HG03139 (cell line): ENCODE measurements around the gene CDX2.

Experiments
- ATAC-seq: cut with Tn5 transposase; IDR thresholded peaks from one replicate; pipeline ENCODE4 v1.9.1; 2021; ENCODE audit not compliant: unreplicated experiment

Gene CDX2

DNA sequence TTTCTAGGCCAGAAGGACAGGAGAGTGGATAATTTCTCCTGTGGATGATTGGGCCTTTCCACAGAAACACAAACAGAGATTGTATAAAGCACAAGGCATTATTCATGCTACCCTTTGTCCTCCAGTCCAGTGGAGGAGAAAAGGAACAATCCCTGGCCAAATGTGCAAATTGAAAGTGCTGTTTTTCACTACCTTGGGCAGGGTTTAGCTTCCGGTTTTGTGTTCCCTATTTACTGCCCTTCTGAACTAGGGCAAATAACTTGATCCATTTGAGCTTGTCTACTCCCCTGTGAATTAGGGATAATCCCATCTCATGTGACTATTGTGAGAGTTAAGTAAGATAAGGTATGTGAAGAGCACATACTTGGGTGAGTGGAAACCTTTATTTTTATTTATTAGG is 36.0 kb downstream of the CDX2 start:
- no peak for ATAC-seq

DNA sequence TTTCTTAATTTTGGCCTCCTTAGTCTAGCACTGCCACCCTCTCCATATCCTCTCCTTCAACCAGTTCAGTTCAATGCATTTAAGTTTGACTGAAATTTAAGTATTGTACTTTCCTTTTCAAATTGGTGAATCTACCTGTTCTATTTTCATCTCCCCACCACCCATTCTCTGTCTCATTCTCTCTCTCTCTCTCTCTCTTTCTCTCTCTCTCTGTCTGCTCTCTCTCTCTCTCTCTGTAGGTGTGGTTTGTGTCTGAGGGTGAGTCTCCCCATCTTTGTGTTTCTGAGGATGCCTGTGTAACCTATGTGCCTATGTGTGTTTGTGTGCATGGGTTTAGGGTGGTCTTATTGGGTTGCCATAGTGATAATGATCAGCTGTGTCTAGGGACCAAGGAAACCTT is 39.2 kb downstream of the CDX2 start:
- ATAC-seq, result no peak

DNA sequence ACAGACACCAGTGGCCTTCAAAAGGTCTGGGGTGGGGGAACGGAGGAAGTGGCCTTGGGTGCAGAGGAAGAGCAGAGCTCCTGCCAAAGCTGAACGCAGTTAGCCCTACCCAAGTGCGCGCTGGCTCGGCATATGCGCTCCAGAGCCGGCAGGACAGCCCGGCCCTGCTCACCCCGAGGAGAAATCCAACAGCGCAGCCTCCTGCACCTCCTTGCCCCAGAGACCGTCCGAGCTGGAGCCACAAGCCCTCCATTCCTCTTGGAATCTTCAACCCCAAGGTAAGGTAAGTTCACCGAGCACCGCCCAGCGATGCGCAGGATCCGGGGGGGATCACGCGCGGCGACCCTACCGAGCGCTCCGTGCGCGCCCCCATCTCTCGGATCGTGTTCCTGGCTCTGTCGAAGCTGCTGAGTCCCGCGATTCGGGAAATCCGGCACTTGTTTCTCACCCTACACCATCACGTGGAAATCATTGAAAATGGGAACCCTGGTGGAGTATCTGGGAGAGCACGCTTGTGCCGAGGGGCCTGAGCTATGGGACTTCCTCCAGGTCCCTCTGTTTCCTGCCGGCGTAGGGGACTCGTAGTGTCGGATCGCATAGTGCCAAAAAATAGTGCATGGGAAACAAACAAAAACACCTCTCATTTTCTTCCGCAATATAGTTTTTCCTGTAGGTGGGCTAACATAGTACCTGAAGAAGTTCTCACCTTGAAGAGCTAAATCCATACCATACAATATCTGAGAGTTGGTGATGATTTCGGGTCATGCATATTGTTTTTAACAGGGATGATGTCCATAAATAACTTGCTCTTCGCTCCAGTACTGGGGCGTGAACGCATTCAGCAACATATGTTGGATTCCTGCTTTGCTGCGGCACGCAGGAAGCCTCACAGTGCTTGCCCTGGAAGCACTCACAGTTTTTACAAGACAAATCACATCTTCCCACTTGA is 40.0 kb downstream of the CDX2 start:
- no peak for ATAC-seq

DNA sequence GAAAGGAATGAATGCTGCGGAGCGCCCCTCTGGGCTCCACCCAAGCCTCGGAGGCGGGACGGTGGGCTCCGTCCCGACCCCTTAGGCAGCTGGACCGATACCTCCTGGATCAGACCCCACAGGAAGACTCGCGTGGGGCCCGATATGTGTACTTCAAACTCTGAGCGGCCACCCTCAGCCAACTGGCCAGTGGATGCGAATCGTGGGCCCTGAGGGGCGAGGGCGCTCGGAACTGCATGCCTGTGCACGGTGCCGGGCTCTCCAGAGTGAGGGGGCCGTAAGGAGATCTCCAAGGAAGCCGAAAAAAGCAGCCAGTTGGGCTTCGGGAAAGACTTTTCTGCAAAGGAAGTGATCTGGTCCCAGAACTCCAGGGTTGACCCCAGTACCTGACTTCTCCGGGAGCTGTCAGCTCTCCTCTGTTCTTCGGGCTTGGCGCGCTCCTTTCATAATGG is 40.7 kb downstream of the CDX2 start:
- ATAC-seq, result no peak

DNA sequence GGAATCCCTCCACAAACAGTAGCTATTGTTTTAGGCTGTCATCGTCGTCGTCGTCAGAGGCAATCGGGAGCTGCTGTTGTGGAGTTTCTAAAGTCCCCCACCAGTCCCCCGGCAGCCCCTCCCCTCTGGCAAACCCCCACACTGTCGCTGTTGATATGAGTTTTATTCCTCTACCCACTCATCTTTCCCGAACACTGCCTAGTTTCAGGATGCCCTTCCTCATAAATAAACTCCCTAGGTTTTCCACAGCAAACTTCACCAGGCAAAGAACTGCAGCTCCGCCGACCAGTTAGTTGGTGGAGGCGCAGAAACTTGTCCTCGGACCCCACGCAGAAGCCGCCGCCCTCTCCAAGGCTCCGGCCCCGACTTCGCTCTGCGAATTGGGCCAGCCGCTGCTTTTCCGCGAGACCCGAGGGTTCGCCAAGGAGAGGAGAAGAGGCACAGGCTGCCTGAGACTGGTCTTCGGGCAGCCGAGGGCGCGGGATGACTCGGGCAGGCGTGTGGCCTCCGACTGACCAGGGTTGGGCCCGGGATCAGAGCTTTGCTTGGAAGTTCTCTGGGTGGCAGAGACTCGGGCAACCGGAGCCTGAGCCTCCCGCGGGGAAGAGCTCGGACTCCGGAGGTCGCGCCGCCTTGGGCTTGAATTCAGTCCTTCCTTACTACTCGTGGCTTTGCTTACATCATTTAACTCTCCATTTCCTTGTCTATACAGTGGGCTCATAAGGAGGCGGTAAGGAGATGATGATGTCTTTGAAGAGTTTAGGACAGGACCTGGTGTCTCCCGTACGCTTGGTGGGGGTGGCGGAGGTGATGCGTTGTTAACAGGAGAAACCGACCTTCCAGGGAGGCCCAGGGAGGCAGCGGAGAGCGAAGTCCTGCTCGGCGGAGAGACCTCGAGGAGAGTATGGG is 41.4 kb downstream of the CDX2 start:
- ATAC-seq, result no peak

DNA sequence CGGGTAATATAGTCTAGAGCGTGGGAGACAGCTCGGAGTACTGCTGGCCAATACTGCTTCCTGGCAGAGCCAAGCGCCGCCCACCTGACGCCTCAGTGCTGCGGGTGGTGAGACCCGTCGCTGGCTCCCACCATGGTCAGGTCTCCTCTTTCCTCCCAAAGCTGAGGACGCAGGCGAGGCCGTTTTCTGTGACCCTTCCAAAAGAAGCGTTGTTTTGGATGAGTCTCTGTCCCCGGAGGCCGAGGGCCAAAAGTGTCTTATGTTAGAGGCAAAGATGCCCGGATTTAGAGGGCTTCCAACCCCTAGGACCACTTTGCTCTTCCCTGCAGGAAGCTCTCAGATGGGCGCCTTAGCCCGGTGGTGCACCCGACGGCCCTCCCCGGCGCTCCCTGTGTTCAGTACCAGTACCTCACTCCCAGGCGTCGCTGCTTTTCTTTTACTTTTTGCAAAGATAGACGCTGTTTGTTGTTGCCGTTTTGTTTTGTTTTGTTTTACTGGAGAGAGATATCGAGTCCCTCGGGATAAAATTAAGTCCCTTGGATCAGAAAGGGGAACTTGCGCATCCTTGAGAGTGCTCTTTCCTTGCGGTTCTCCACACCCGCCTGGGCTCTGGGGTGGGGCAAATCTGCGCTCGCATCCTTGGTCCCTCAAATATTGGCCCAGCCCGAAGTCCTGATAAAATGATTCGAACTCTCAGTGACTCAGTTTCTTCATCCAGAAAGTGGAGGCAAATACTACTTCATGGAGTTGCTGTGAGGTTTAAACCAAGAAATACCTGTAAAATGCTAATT is 42.3 kb downstream of the CDX2 start:
- ATAC-seq, result no peak

DNA sequence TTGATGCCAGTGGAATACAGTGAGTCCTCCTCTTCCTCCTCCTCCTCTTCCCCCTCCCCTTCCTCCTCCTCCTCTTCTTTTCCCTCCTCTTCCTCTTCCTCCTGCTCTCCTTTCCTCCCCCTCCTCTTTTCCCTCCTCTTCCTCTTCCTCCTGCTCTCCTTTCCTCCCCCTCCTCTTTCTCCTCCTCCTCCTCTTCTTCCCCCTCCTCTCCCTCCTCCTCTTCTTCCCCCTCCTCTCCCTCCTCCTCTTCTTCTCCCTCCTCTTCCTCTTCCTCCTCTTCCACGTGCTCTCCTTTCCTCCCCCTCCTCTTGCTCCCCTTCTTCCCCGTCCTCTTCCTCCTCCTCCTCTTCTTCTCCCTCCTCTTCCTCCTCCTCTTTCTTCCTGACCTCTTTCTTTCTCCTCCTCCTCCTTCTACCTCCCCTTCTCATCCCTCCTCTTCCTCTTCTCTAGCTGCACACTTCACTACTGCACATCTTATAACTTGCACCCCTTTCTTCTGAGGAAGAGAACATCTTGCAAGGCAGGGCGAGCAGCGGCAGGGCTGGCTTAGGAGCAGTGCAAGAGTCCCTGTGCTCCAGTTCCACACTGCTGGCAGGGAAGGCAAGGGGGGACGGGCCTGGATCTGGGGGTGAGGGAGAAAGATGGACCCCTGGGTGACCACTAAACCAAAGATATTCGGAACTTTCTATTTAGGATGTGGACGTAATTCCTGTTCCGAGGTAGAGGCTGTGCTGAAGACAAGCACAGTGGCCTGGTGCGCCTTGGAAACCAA is 43.7 kb downstream of the CDX2 start:
- no peak for ATAC-seq

DNA sequence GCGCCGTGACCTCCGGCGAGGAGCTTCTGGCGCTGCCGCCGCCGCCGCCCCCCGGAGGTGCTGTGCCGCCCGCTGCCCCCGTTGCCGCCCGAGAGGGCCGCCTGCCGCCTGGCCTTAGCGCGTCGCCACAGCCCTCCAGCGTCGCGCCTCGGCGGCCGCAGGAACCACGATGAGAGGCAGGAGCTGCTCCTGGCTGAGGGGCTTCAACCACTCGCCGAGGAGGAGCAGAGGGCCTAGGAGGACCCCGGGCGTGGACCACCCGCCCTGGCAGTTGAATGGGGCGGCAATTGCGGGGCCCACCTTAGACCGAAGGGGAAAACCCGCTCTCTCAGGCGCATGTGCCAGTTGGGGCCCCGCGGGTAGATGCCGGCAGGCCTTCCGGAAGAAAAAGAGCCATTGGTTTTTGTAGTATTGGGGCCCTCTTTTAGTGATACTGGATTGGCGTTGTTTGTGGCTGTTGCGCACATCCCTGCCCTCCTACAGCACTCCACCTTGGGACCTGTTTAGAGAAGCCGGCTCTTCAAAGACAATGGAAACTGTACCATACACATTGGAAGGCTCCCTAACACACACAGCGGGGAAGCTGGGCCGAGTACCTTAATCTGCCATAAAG is 44.5 kb downstream of the CDX2 start:
- ATAC-seq, result no peak

DNA sequence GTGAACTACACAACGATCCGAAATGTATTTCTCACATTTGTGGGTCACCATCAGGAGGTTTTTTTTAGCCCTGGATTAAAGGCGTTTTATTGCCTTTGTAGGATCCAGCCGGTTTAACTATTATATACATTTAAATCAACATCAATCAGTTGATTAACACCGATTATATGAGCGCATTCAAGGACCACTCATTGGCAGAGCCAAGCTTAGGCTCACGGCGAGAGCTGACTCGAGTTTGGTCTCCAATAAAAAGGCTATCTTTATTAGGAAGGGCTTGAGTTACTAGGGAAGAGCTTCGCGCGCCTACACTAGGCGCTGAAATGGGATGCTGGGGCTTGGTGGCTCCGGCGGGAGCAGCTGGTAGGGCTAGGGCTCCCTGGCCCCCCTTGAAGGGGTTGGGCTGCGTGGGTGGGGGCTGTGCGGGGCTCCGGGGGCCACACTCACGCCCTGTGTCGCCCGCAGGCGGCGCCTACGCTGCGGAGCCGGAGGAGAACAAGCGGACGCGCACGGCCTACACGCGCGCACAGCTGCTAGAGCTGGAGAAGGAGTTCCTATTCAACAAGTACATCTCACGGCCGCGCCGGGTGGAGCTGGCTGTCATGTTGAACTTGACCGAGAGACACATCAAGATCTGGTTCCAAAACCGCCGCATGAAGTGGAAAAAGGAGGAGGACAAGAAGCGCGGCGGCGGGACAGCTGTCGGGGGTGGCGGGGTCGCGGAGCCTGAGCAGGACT is 45.2 kb downstream of the CDX2 start:
- no peak for ATAC-seq

DNA sequence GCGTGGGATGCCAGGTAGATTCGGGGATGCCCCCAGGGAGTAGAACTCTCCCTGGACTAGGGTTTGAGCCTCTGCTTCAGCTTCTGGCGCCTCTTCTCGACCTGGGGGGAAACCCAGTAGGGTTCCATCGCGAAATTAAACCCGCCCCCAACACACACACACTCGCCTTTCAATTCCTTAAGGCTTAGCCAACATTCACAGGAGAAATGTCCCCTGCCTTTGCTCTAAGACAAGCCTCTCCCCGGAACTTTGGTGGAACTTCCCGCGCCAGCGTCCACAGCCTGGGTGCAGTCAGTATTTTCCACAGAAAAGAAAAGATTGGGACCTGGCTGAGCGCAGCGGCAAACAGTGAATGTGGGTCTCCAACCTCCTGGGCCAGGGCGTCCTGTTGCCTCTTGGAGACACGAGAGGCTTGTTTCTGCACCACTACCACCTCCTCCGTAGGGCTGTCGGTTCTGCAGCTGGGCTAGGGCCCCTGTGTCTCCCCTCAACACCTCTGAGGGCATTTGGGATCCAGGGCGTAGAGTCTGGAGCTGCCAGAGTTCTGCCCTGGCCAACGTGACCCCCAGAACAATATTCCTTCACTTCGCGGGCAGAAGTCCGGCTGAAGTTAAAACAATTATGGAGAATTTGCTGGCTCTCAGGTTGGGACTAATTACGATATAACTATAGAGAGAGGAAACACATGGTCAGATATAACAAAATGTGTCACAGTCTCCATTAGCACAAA is 46.1 kb downstream of the CDX2 start:
- ATAC-seq, result no peak

DNA sequence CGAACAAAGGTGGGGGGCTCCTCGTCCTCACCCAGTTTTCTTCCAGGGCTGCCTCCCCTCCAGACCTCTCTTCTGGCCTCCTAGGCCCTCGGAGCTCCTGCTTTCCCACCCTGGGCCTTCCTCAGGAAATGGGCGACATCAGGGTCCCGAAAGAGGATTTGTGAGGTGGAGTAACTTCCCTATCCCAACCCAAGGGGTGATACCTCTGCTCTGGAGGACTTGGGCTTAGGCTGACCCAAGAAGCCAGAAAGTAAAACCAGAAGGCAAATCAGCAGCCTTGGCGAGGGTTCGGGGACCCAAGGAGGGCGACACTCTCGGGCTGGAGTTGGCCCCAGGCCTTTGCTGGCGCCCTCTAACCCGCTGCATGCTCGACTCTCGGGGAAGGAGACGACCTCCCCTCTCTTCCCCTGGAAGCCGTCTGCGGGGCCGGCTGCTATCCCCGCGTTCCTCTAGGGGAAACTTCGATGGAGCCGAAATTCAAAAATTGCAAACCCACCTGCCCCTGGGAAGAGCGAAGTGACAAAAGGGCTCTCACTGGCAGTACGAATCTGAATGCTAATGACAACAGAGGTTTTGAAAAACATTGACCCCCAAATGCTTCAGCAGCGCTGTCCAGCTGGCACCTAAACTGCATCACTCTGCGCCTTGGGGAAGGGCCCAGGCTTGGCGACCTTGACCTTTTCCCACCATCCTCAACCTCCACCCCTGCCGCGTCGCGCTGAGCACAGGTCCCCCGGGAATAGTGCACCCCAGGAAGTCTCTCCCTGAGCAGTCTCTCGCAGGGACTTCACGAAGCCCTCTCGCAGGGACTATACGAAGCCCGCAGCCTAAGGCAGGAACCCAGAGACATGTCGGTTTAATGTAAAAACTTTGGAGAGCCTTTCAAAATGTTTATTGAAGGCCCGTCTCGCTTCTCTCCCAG is 46.9 kb downstream of the CDX2 start:
- ATAC-seq, result no peak

DNA sequence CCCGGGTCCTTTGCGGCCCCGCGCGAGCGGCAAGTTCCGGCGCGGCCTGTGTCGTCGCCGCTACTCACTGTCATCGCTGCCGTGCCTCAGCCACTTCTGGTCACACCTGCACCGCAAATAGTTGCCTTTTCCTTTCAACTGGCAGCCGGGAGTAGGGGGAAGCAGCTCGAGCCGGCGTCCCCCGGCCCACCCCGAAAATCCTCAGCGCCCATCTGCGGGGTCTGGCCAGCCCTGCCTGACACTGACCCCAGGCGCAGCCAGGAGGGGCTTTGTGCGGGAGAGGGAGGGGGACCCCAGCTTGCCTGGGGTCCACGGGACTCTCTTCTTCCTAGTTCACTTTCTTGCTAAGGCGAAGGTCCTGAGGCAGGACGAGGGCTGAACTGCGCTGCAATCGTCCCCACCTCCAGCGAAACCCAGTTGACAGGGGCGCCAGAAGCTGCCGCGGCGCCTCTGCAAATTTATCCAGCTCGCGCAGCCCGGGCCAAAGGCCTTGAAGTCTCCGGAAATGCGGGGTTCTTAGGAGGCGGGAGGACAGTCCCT is 47.6 kb downstream of the CDX2 start:
- ATAC-seq, result no peak

DNA sequence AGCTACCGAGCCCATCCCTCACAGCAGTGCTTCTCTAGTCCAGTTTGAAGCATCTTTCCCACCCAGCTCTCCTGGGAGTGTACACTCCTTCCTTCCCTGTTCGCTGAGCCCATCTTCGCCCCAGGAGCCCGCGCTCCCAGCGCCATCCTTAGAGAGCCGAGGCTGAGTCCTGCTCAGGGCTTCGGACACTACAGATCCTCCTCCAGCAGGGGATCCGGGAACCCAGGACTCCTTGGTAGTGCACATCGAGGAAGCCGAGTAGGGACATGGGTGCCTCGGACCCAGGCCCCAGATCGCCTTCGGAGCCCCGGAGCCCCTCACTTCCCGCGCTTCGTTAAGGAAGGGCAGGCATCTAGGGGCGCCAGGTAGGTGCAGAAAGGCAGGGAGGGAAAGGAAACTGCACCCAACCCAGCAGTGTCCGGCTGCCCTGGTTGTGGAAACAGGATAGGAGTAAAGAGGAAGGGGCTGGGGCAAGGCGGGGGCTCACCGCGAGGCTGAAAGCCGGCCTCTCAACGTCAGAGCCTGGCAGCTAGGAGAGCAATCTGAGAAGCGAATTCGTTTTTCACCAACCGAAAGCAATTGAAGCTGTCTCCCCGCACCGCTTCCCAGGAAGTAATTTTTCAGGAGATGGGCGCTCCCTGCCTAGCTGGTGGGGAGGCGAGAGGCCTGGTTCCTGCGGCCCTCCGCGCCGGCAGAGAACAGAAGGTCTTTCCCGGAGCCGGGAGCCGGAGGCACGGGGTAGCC is 48.3 kb downstream of the CDX2 start:
- ATAC-seq, result no peak

DNA sequence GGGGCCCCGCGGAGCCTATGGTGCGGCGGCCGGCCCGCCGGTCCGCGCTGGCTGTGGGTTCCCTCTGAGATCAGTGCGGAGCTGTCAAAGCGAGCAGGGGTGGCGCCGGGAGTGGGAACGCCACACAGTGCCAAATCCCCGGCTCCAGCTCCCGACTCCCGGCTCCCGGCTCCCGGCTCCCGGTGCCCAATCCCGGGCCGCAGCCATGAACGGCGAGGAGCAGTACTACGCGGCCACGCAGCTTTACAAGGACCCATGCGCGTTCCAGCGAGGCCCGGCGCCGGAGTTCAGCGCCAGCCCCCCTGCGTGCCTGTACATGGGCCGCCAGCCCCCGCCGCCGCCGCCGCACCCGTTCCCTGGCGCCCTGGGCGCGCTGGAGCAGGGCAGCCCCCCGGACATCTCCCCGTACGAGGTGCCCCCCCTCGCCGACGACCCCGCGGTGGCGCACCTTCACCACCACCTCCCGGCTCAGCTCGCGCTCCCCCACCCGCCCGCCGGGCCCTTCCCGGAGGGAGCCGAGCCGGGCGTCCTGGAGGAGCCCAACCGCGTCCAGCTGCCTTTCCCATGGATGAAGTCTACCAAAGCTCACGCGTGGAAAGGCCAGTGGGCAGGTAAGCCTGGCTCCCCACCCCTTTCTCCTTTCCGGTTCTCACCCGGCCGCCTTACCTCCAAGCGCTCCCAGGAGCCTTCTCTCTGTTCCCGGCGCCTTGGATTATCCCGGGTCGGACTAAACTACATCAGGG is 49.0 kb downstream of the CDX2 start, which contains the start of gene PDX1:
PDX1 (plus strand) TSS at position 67 of the 743 bp plus-strand sequence; CDS start at position 206, 139 bp downstream.
- ATAC-seq, result no peak

DNA sequence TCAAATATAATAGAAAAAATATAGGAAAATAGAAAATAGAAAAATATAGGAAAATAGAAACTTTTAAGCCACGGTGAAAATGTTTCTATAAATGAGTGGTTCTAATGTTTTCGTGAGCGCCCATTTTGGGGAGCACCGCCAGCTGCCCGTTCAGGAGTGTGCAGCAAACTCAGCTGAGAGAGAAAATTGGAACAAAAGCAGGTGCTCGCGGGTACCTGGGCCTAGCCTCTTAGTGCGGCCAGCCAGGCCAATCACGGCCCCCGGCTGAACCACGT is 49.5 kb downstream of the CDX2 start:
- ATAC-seq, result no peak
